ENCODE measurements around the gene NACA2. TPM values are rescaled to one million over a fixed set of nuclear protein-coding genes. Genes with fewer than 3 reads are reported as not detected.

NACA2 gene
- total RNA-seq, 1 experiment from 2014 or later: not detected

DNA sequence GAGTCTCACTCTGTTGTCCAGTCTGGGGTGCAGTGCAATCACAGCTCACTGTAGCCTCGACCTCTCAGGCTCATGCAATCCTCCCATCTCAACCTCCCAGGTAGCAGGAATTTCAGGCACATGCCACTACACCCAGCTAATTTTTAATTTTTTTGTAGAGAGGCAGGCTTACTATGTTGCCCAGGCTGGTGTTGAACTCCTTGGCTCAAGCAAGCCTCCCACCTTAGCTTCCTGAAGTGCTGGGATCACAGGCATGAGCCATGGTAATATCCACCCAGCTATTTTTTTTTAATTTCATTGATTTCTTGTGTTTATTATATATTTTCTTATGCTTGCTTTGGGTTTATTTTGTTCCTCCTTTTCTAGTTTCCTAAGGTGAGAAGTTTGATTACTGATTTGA, 33.9 kb upstream of the NACA2 start:
- ATAC-seq (no peak), DNase-seq (no peak)
- Histone ChIP-seq H3K27ac (ENCODE audit: low read length) (no peak overlapping the region), H4K20me1 (ENCODE audit: low read length) (no peaks in the 10 kb centered on the region), H3F3A (ENCODE audit: low read length, unreplicated experiment) (no peaks in the 10 kb centered on the region), H3K4me3 (ENCODE audit: low read length) (no peak overlapping the region), H3K79me2 (ENCODE audit: low read length) (no peaks in the 10 kb centered on the region), H3K9me3 (ENCODE audit: low read length) (peaks cover 13% of the 10 kb centered on the region), H2AFZ (ENCODE audit: low read length) (no peak overlapping the region), H3K4me2 (ENCODE audit: low read length) (no peak overlapping the region), H3K9ac (ENCODE audit: low read length) (no peak overlapping the region), H3K9me2 (replicated peaks; ENCODE audit: low read length) (no peaks in the 10 kb centered on the region), H3K27me3 (ENCODE audit: low read length) (no peaks in the 10 kb centered on the region), H3K36me3 (ENCODE audit: low read depth, low read length) (no peaks in the 10 kb centered on the region), H3K4me1 (ENCODE audit: insufficient read depth, low read length) (no peaks in the 10 kb centered on the region)
- intact Hi-C loops (cut with micrococcal nuclease): no loop called here
- ChIA-PET CTCF (no interaction called here), POLR2A (ENCODE audit: unreplicated experiment) (no interaction called here)
- no TSS peak for BruUV-seq (replicated peaks)
- TF ChIP-seq CTCF (conservative IDR thresholded peaks at IDR 0.05; ENCODE audit: low read depth, low read length) (no peak), EZH2 (IDR thresholded peaks at IDR 0.05; ENCODE audit: low read length, unreplicated experiment) (no peak), EZH2phosphoT487 (IDR thresholded peaks at IDR 0.05; ENCODE audit: borderline replicate concordance, low read length) (no peak)

GRCh38 chr17:61621317-61621716, 30.3 kb upstream of the NACA2 start:
- Histone ChIP-seq H3K9me3 (ENCODE audit: low read length) (peaks cover 24% of the 10 kb centered on the region), H3K36me3 (ENCODE audit: low read depth, low read length) (peaks cover 4% of the 10 kb centered on the region; the same call in 1 of the 2 replicates), H3K9ac (ENCODE audit: low read length) (no peak overlapping the region), H3F3A (ENCODE audit: low read length, unreplicated experiment) (no peaks in the 10 kb centered on the region), H3K4me1 (ENCODE audit: insufficient read depth, low read length) (peaks cover under 1% of the 10 kb centered on the region; the same call in 1 of the 2 replicates), H4K20me1 (ENCODE audit: low read length) (no peaks in the 10 kb centered on the region), H3K79me2 (ENCODE audit: low read length) (no peaks in the 10 kb centered on the region), H3K4me2 (ENCODE audit: low read length) (no peak overlapping the region), H3K9me2 (replicated peaks; ENCODE audit: low read length) (no peaks in the 10 kb centered on the region), H2AFZ (ENCODE audit: low read length) (no peak overlapping the region), H3K27ac (ENCODE audit: low read length) (no peak overlapping the region), H3K27me3 (ENCODE audit: low read length) (no peaks in the 10 kb centered on the region), H3K4me3 (ENCODE audit: low read length) (no peak overlapping the region)
- BruUV-seq (replicated peaks): no TSS peak
- DNase-seq: no peak
- ChIA-PET POLR2A (ENCODE audit: unreplicated experiment) (no interaction called here), CTCF (no interaction called here)
- intact Hi-C loops (cut with micrococcal nuclease): no loop called here
- no peak for ATAC-seq
- TF ChIP-seq EZH2phosphoT487 (IDR thresholded peaks at IDR 0.05; ENCODE audit: borderline replicate concordance, low read length): no peak

- DNase-seq: no peak
- POLR2A ChIA-PET (ENCODE audit: unreplicated experiment): no interaction called here
Observed at GRCh38 chr17:61619953-61620352, 28.9 kb upstream of the NACA2 start.

More at GRCh38 chr17:61619953-61620352, 28.9 kb upstream of the NACA2 start:
- Histone ChIP-seq H3K4me3 (ENCODE audit: low read length) (no peak overlapping the region), H2AFZ (ENCODE audit: low read length) (no peak overlapping the region), H3K79me2 (ENCODE audit: low read length) (no peaks in the 10 kb centered on the region), H3K4me1 (ENCODE audit: insufficient read depth, low read length) (peaks cover 11% of the 10 kb centered on the region), H3K4me2 (ENCODE audit: low read length) (no peak overlapping the region), H3K27ac (ENCODE audit: low read length) (no peak overlapping the region), H3K9me3 (ENCODE audit: low read length) (peaks cover 24% of the 10 kb centered on the region), H3F3A (ENCODE audit: low read length, unreplicated experiment) (no peaks in the 10 kb centered on the region), H3K9me2 (replicated peaks; ENCODE audit: low read length) (no peaks in the 10 kb centered on the region), H3K36me3 (ENCODE audit: low read depth, low read length) (peaks cover 4% of the 10 kb centered on the region; the same call in 1 of the 2 replicates), H3K9ac (ENCODE audit: low read length) (no peak overlapping the region), H4K20me1 (ENCODE audit: low read length) (no peaks in the 10 kb centered on the region), H3K27me3 (ENCODE audit: low read length) (no peaks in the 10 kb centered on the region)
- BruUV-seq (replicated peaks): no TSS peak
- no peak for ATAC-seq
- intact Hi-C loops (cut with micrococcal nuclease): no loop called here
- CTCF ChIA-PET: no interaction called here
- TF ChIP-seq EZH2 (IDR thresholded peaks at IDR 0.05; ENCODE audit: low read length, unreplicated experiment) (no peak), CTCF (conservative IDR thresholded peaks at IDR 0.05; ENCODE audit: low read depth, low read length) (no peak), EZH2phosphoT487 (IDR thresholded peaks at IDR 0.05; ENCODE audit: borderline replicate concordance, low read length) (no peak)
